H1 (cell line): ENCODE data around the gene CMSS1. TPM values are rescaled to one million over a fixed set of nuclear protein-coding genes. Genes with fewer than 3 reads are reported as not detected.

Experiments
- CBX5 ChIP-seq: fragments of 300-800, 300-1000 bp; sonication (generic); IDR thresholded peaks from 2 replicates; pipeline ENCODE4 v1.7.1; 2016; ENCODE audit warnings: antibody characterized with exemption, low read length, low read depth
- CREB1 ChIP-seq: IDR thresholded peaks from 2 replicates; pipeline ENCODE4 v1.6.1; 2012; ENCODE audit warnings: inconsistent platforms
- GABPA ChIP-seq: IDR thresholded peaks from 2 replicates; pipeline ENCODE4 v1.6.1; 2011; ENCODE audit warnings: mild to moderate bottlenecking, low read length, moderate library complexity, borderline replicate concordance; ENCODE audit not compliant: insufficient read depth
- NANOG ChIP-seq: IDR thresholded peaks from 2 replicates; pipeline ENCODE4 v1.6.1; 2011; ENCODE audit warnings: low read length, low read depth, mild to moderate bottlenecking, inconsistent platforms; ENCODE audit not compliant: insufficient read depth, poor library complexity, severe bottlenecking
- PHF8 ChIP-seq: fragments of 200-600 bp; sonication (generic); conservative IDR thresholded peaks from 2 replicates; pipeline ENCODE4 v1.7.1; 2012; ENCODE audit warnings: low read depth, mild to moderate bottlenecking, inconsistent platforms, low read length, moderate library complexity
- SAP30 ChIP-seq: fragments of 300-600 bp; sonication (generic); IDR thresholded peaks from 2 replicates; pipeline ENCODE4 v1.7.1; 2012; ENCODE audit warnings: low read length, moderate library complexity, mild to moderate bottlenecking, inconsistent platforms; ENCODE audit not compliant: insufficient read depth, insufficient replicate concordance
- ZNF274 ChIP-seq: IDR thresholded peaks from 2 replicates; pipeline ENCODE4 v1.7.0; 2012; ENCODE audit warnings: low read length, borderline replicate concordance; ENCODE audit errors: extremely low read depth
- polyA plus RNA-seq, 7 experiments: library from polyadenylated mRNA; depleted of rRNA in 3 of 7; stranded (reverse) in 5 of 7; unstranded in 2 of 7; fragments of >200 nt in 5 of 7; fragments of 200-250 nt in 2 of 7; gene quantifications; 1 replicate in 5 of 7; 2 replicates in 1 of 7; 4 replicates in 1 of 7; pipeline versions ENCODE4 v1.2.1 to v1.2.3, GENCODE V29; 2011 to 2013; ENCODE audit warnings: missing spikeins in 2 of 7, mixed read lengths in 2 of 7
- total RNA-seq: library from RNA; stranded (reverse); fragmentation: NEBNext Ultra II Directional; extraction: Animal tissue kit (Norgen Biotek cat#: 25700); gene quantifications from 2 replicates; pipeline ENCODE4 v1.2.1, GENCODE V29; 2021
- TF ChIP-seq, protein P1 (sequence below): IDR thresholded peaks from 2 replicates; pipeline ENCODE4 v1.6.1; 2012; ENCODE audit warnings: low read length, inconsistent platforms

CMSS1 gene
- total and polyA plus RNA-seq, 2 of the 8 experiments (the other 6 are each of a cell fraction or from before 2014, with no cell fraction given), result 15.2 to 75.1 TPM

DNA sequence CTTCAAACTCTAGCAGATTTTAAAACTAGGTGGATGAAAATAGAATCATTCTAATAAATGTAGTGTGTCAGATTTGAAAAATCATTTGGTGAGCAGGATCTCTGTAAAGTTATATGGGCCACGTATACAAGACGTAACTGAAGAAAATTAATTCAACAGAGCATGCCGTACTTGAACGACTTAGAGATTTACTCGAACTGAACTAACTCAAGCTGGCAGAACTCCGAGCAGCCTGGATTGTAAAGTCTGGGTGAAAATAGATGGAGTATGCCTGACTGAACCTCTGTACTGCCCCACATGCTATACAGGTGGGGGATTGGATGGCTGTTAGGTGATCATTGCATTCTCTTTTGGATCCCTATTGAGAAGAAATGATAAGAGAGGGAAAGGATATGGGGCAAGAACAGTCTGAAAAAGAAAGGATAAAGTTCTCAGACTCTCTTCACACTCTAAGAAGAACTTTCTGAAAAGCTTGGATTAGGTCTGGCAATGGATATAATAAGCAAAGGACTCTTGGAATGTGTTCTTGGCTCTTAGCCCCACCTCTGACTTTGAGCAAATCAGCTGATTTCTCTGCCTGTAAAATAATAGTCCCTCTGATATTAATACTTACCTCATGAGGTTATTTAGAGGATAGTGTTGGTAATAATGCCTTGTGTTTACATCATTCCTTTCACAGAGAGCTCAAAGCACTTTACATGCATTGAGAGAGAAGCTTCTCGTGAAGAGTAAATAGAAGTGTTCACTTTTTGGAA, 149.2 kb downstream of the CMSS1 start (continued):
- TF ChIP-seq, protein P1, sequence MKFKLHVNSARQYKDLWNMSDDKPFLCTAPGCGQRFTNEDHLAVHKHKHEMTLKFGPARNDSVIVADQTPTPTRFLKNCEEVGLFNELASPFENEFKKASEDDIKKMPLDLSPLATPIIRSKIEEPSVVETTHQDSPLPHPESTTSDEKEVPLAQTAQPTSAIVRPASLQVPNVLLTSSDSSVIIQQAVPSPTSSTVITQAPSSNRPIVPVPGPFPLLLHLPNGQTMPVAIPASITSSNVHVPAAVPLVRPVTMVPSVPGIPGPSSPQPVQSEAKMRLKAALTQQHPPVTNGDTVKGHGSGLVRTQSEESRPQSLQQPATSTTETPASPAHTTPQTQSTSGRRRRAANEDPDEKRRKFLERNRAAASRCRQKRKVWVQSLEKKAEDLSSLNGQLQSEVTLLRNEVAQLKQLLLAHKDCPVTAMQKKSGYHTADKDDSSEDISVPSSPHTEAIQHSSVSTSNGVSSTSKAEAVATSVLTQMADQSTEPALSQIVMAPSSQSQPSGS, result no peak
- no peak for TF ChIP-seq PHF8
- TF ChIP-seq CBX5, result no peak
- no peak for TF ChIP-seq GABPA
- no peak for TF ChIP-seq SAP30
- TF ChIP-seq ZNF274, result no peak
- TF ChIP-seq NANOG, result no peak
- TF ChIP-seq CREB1, result no peak
- TF ChIP-seq, all 59 proteins: peak for 0
